ENCODE data around the gene UNC119B.
"Not testable (repeated sequence)": the region's sequence is repeated elsewhere in the genome, so short reads cannot be mapped to it uniquely, and the experiment has no call there.

UNC119B gene

DNA sequence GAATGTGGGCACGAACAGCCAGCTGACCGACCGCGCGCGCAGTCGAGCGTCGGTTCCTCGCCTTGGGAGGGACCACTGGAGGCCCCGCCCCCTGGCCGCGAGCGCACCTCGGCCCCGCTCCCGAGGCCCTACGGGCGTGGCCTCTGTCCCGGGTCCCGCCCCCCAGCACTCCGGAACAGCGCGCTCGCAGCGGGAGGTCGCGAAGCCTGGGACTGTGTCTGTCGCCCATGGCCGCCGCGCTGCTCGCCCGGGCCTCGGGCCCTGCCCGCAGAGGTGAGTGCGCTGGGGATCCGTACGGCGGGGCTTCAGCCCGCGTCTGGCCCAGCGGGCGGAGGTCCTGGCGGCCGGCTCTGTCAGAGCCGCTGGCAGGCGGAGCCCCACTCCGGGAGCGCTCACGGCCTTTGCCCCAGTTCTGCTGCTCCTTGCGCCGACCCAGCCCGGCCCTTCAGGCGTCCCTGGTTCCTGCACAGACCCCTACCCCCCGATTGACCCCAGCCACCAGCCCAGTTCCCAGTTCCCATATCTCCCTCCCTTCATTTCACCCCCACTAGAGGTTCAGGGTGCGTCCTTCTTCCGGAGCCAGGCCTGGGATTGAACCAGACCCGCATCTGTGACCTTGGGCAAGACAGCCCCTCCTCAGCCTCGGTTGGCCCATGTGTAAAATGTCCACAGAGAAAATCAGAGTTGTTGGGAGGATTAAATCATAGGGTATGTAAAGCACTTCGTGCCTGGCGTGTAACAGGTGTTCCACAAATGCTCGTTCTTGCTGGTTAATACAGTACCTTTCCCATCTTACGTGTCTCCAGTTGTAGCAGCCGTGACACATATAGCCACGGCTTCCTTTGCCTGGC is 15.6 kb downstream of the UNC119B start, which contains the start of gene ACADS:
TSS of gene ACADS (plus strand) at position 168 of the 851 bp plus-strand sequence. CDS start at position 228, 60 bp downstream.
- Histone ChIP-seq H3K27me3 (replicated peaks; ENCODE audit: control insufficient read depth, insufficient read depth, low read length) (no peaks in the 10 kb centered on the region), H3K36me3 (ENCODE audit: control insufficient read depth, insufficient read depth, low read length) (peaks cover 16% of the 10 kb centered on the region), H3K4me3 (replicated peaks; ENCODE audit: low read depth, low read length) (peak within 1 kb of the TSS; percentile 66)
- TF ChIP-seq, protein P1, sequence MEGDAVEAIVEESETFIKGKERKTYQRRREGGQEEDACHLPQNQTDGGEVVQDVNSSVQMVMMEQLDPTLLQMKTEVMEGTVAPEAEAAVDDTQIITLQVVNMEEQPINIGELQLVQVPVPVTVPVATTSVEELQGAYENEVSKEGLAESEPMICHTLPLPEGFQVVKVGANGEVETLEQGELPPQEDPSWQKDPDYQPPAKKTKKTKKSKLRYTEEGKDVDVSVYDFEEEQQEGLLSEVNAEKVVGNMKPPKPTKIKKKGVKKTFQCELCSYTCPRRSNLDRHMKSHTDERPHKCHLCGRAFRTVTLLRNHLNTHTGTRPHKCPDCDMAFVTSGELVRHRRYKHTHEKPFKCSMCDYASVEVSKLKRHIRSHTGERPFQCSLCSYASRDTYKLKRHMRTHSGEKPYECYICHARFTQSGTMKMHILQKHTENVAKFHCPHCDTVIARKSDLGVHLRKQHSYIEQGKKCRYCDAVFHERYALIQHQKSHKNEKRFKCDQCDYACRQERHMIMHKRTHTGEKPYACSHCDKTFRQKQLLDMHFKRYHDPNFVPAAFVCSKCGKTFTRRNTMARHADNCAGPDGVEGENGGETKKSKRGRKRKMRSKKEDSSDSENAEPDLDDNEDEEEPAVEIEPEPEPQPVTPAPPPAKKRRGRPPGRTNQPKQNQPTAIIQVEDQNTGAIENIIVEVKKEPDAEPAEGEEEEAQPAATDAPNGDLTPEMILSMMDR (IDR thresholded peaks at IDR 0.05; ENCODE audit: insufficient read depth, low read length, poor library complexity, severe bottlenecking): no peak
- DNase-seq (ENCODE audit: extremely low read depth, insufficient read length): peak; percentile 90

DNA sequence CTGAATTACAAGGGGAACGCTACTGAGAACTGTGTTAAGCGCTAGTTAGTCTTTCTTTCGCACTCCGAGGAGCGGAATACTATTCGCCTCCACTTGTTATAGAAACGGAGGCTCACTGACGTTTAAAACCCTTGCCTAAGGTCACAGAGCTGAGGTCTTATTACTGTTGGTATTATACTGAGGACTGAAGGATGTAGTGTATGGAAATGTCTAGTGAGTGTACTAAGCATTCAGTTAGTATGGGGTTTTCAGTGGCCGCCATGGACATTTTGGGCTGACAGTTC is 16.2 kb downstream of the UNC119B start:
- TF ChIP-seq, protein P1 (IDR thresholded peaks at IDR 0.05; ENCODE audit: insufficient read depth, low read length, poor library complexity, severe bottlenecking): no peak
- DNase-seq (ENCODE audit: extremely low read depth, insufficient read length): no peak
- Histone ChIP-seq H3K36me3 (ENCODE audit: control insufficient read depth, insufficient read depth, low read length) (peaks cover 12% of the 10 kb centered on the region), H3K27me3 (replicated peaks; ENCODE audit: control insufficient read depth, insufficient read depth, low read length) (no peaks in the 10 kb centered on the region), H3K4me3 (replicated peaks; ENCODE audit: low read depth, low read length) (no peak overlapping the region)

DNA sequence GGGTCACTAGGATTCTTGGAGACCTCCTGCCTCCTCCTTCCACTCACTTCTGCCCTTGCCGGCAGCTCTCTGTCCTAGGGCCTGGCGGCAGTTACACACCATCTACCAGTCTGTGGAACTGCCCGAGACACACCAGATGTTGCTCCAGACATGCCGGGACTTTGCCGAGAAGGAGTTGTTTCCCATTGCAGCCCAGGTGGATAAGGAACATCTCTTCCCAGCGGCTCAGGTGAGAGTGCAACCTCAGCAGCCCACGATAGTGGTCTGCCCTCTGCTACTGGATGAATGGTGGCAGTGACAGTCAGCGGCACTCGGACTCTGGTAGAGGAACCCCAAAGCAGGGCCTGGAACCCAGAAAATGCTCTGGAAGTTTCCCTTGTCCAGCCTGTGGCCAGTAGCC is 16.7 kb downstream of the UNC119B start:
- no peak overlapping the region for H3K4me3 ChIP-seq (replicated peaks; ENCODE audit: low read depth, low read length)
- peaks cover 10% of the 10 kb centered on the region for H3K36me3 ChIP-seq (ENCODE audit: control insufficient read depth, insufficient read depth, low read length)
- no peak for DNase-seq (ENCODE audit: extremely low read depth, insufficient read length)
- H3K27me3 ChIP-seq (replicated peaks; ENCODE audit: control insufficient read depth, insufficient read depth, low read length): no peaks in the 10 kb centered on the region
- TF ChIP-seq, protein P1 (IDR thresholded peaks at IDR 0.05; ENCODE audit: insufficient read depth, low read length, poor library complexity, severe bottlenecking): no peak

DNA sequence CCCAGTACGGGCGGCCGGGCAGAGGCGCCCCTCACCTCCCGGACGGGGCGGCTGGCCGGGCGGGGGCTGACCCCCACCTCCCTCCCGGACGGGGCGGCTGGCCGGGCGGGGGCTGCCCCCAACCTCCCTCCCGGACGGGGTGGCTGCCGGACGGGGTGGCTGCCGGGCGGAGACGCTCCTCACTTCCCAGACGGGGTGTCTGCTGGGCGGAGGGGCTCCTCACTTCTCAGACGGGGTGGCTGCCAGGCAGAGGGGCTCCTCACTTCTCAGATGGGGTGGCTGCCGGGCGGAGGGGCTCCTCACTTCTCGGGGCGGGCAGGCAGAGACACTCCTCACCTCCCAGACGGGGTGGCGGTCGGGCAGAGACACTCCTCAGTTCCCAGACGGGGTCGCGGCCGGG is 21.9 kb downstream of the UNC119B start:
- not testable (repeated sequence) for DNase-seq (ENCODE audit: extremely low read depth, insufficient read length); H3K4me3 ChIP-seq (replicated peaks; ENCODE audit: low read depth, low read length); H3K36me3 ChIP-seq (ENCODE audit: control insufficient read depth, insufficient read depth, low read length); H3K27me3 ChIP-seq (replicated peaks; ENCODE audit: control insufficient read depth, insufficient read depth, low read length)

DNA sequence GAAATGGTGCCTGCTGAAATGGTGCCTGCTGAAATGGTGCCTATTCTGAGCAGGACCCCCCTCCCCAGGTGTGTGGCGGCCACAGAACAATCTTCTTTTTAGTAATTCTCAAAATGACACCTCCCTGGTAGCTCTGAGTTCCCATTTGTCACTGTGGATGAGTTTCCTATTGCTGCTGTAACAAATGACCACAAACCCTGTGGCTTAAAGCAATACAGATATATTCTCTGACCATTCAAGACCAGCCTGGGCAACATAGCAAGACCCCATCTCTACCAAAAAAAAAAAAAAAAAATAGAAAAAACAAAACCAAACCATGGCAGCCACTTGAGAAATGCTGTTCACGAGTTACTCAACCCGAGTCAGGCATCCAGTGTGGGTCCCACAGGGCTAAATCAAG is 23.3 kb downstream of the UNC119B start:
- DNase-seq (ENCODE audit: extremely low read depth, insufficient read length): no peak
- no peaks in the 10 kb centered on the region for H3K27me3 ChIP-seq (replicated peaks; ENCODE audit: control insufficient read depth, insufficient read depth, low read length)
- H3K36me3 ChIP-seq (ENCODE audit: control insufficient read depth, insufficient read depth, low read length): peaks cover 4% of the 10 kb centered on the region
- no peak overlapping the region for H3K4me3 ChIP-seq (replicated peaks; ENCODE audit: low read depth, low read length)
- TF ChIP-seq, protein P1 (IDR thresholded peaks at IDR 0.05; ENCODE audit: insufficient read depth, low read length, poor library complexity, severe bottlenecking): no peak

DNA sequence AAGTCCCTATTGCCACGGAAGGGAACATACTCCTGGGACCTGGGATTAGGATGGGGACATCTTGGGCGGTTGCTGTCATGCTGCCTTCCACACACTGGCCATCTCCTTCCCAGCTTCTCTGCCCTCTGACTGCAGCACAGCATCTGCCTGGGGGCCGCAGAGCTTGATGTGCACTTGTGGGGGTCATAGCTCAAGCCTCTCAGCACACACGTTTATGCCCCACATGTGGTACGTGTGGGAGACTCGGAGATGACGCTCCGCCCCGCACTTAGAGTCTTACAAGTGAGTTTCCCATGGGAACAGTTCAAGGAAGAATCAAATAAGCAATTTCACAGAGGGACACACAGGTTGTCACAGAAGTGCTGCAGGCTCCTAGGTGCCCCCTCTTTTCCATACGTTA is 24.0 kb downstream of the UNC119B start:
- TF ChIP-seq, protein P1 (IDR thresholded peaks at IDR 0.05; ENCODE audit: insufficient read depth, low read length, poor library complexity, severe bottlenecking): no peak
- Histone ChIP-seq H3K4me3 (replicated peaks; ENCODE audit: low read depth, low read length) (no peak overlapping the region), H3K27me3 (replicated peaks; ENCODE audit: control insufficient read depth, insufficient read depth, low read length) (no peaks in the 10 kb centered on the region), H3K36me3 (ENCODE audit: control insufficient read depth, insufficient read depth, low read length) (peaks cover 2% of the 10 kb centered on the region)
- no peak for DNase-seq (ENCODE audit: extremely low read depth, insufficient read length)
